HCT116 (cell line): ENCODE data around the gene NUP188. TPM values are rescaled to one million over a fixed set of nuclear protein-coding genes. Genes with fewer than 3 reads are reported as not detected.
A peak's percentile ranks its signal among the peaks of the same experiment; 100 is the strongest.

Experiments
- ATAC-seq: fragments of 200-7000 bp; cut with Tn5 transposase; 2 replicates; pipeline ENCODE4 v1.9.1; 2020; ENCODE audit warnings: mild to moderate bottlenecking, moderate library complexity
- BruUV-seq: library from RNA; stranded (reverse); fragments of 400-500 nt; replicated peaks from 2 replicates; lab custom pipeline; 2021; lab: Mats Ljungman, UMichigan
- CTCF ChIA-PET: fragments of 300-600 bp; sonication (Branson Sonifier 250); formaldehyde crosslinking; loops from one replicate; lab custom pipeline; 2021; ENCODE audit warnings: antibody characterized with exemption; lab: Charles Lee
- POLR2A ChIA-PET: fragments of 300-600, 350-600 bp; sonication (Branson Sonifier 250); formaldehyde crosslinking; loops from one replicate; lab custom pipeline; 2021; ENCODE audit warnings: antibody characterized with exemption; lab: Charles Lee
- RAD21 ChIA-PET, 2 experiments: fragments of 300-600 bp; sonication (Branson Sonifier 250); formaldehyde crosslinking; loops; one replicate each; lab custom pipeline; 2023; ENCODE audit warnings: low total read pairs in 2 of 2; ENCODE audit not compliant: uncharacterized antibody in 2 of 2, unreplicated experiment in 2 of 2, low non-redundant PET in 1 of 2; lab: Charles Lee
- DNase-seq: peaks from one replicate; pipeline ENCODE4 v3.0.0-alpha.2; 2010; ENCODE audit warnings: low read depth, low spot score
- H2AFZ ChIP-seq: fragments of 200-600 bp; shearing (Covaris generic), sonication (generic); 2 replicates; pipeline ENCODE4 v1.6.1; 2017; ENCODE audit warnings: low read depth, mixed run types, mixed read lengths, antibody characterized with exemption, low read length; ENCODE audit not compliant: poor library complexity, severe bottlenecking
- H3K27ac ChIP-seq: 2 replicates; pipeline ENCODE4 v1.5.1; 2012; ENCODE audit warnings: low read depth, low read length
- H3K27me3 ChIP-seq: fragments of 200-600 bp; sonication (generic); 2 replicates; pipeline ENCODE4 v1.6.1; 2016; ENCODE audit warnings: mixed run types, low read length, mixed read lengths; ENCODE audit not compliant: insufficient read depth
- H3K36me3 ChIP-seq, 2 experiments: fragments of 200-500 bp in 1 of 2; fragments of 200-600 bp in 1 of 2; sonication (Bioruptor generic) in 1 of 2; sonication (generic) in 1 of 2; 2 replicates each; pipeline versions ENCODE4 v1.5.1 to v1.6.1; 2014 to 2016; ENCODE audit warnings: low read length in 2 of 2, inconsistent platforms in 1 of 2, mixed read lengths in 1 of 2, mixed run types in 1 of 2; ENCODE audit not compliant: insufficient read depth in 2 of 2, control insufficient read depth in 1 of 2
- H3K4me1 ChIP-seq, 2 experiments: fragments of 200-600 bp in 1 of 2; sonication (generic) in 1 of 2; 2 replicates each; pipeline versions ENCODE4 v1.5.1 to v1.6.1; 2012 to 2017; ENCODE audit warnings: low read length in 2 of 2, inconsistent platforms in 1 of 2, mild to moderate bottlenecking in 1 of 2, mixed read lengths in 1 of 2, mixed run types in 1 of 2, moderate library complexity in 1 of 2; ENCODE audit not compliant: insufficient read depth in 2 of 2, control insufficient read depth in 1 of 2
- H3K4me2 ChIP-seq: fragments of 200-600 bp; sonication (generic); 2 replicates; pipeline ENCODE4 v1.6.1; 2017; ENCODE audit warnings: mixed run types, low read length, mixed read lengths
- H3K4me3 ChIP-seq, 2 experiments: fragments of 200-600 bp in 1 of 2; sonication (generic) in 1 of 2; replicated peaks in 1 of 2; 2 replicates each; pipeline ENCODE4 v1.5.1; 2011 to 2016; ENCODE audit warnings: low read length in 2 of 2, control low read depth in 1 of 2, low read depth in 1 of 2, mild to moderate bottlenecking in 1 of 2, mixed read lengths in 1 of 2, mixed run types in 1 of 2
- H3K79me2 ChIP-seq: fragments of 200-600 bp; sonication (generic); 2 replicates; pipeline ENCODE4 v1.6.1; 2017; ENCODE audit warnings: mild to moderate bottlenecking, mixed run types, low read length, moderate library complexity, mixed read lengths; ENCODE audit not compliant: insufficient read depth
- H3K9ac ChIP-seq: fragments of 200-600 bp; sonication (generic); 2 replicates; pipeline ENCODE4 v1.6.1; 2016; ENCODE audit warnings: low read length, mixed read lengths
- H3K9me2 ChIP-seq: fragments of 200-600 bp; sonication (generic), shearing (Covaris generic); 2 replicates; pipeline ENCODE4 v1.6.1; 2017; ENCODE audit warnings: mixed run types, mild to moderate bottlenecking, moderate library complexity; ENCODE audit not compliant: insufficient read depth
- H3K9me3 ChIP-seq, 2 experiments: fragments of 200-500 bp in 1 of 2; fragments of 200-600 bp in 1 of 2; sonication (Bioruptor generic) in 1 of 2; sonication (generic) in 1 of 2; 2 replicates each; pipeline ENCODE4 v1.6.1; 2014 to 2017; ENCODE audit warnings: low read length in 2 of 2, mixed read lengths in 2 of 2, inconsistent platforms in 1 of 2, low read depth in 1 of 2, mild to moderate bottlenecking in 1 of 2, mixed run types in 1 of 2, moderate library complexity in 1 of 2; ENCODE audit not compliant: control insufficient read depth in 1 of 2, insufficient read depth in 1 of 2
- H4K20me1 ChIP-seq: fragments of 200-600 bp; sonication (generic), shearing (Covaris generic); 2 replicates; pipeline ENCODE4 v1.6.1; 2017; ENCODE audit warnings: mixed run types, mild to moderate bottlenecking, moderate library complexity; ENCODE audit not compliant: insufficient read depth
- CBX3 ChIP-seq: IDR thresholded peaks from 2 replicates; pipeline ENCODE4 v1.6.1; 2012; ENCODE audit warnings: low read depth
- CEBPB ChIP-seq: IDR thresholded peaks from 2 replicates; pipeline ENCODE4 v1.6.1; 2012; ENCODE audit warnings: low read depth
- CTCF ChIP-seq, 3 experiments: fragments of 200-600 bp in 1 of 3; sonication (generic) in 1 of 3; IDR thresholded peaks in 2 of 3; conservative IDR thresholded peaks in 1 of 3; 2 replicates each; pipeline ENCODE4 v1.5.1; 2012 to 2017; ENCODE audit warnings: low read depth in 2 of 3, low read length in 2 of 3, antibody characterized with exemption in 1 of 3, borderline replicate concordance in 1 of 3, control low read depth in 1 of 3, mild to moderate bottlenecking in 1 of 3, mixed read lengths in 1 of 3, mixed run types in 1 of 3, moderate library complexity in 1 of 3; ENCODE audit not compliant: insufficient read depth in 1 of 3
- EZH2 ChIP-seq: fragments of 200-600 bp; sonication (generic); IDR thresholded peaks from 2 replicates; pipeline ENCODE4 v1.6.1; 2017; ENCODE audit warnings: antibody characterized with exemption, mixed run types
- EZH2phosphoT487 ChIP-seq: fragments of 200-600 bp; IDR thresholded peaks from 2 replicates; pipeline ENCODE4 v1.6.1; 2018; ENCODE audit warnings: antibody characterized with exemption, borderline replicate concordance
- JUND ChIP-seq: IDR thresholded peaks from 2 replicates; pipeline ENCODE4 v1.6.1; 2012
- POLR2A ChIP-seq: IDR thresholded peaks from 2 replicates; pipeline ENCODE4 v1.7.0; 2011; ENCODE audit warnings: borderline replicate concordance; ENCODE audit not compliant: insufficient read depth, insufficient read length; ENCODE audit errors: extremely low read depth
- POLR2AphosphoS5 ChIP-seq: IDR thresholded peaks from 2 replicates; pipeline ENCODE4 v1.6.1; 2011; ENCODE audit warnings: mild to moderate bottlenecking, low read depth, low read length, moderate library complexity
- SRF ChIP-seq: IDR thresholded peaks from 2 replicates; pipeline ENCODE4 v1.6.1; 2012; ENCODE audit warnings: low read depth
- YY1 ChIP-seq: IDR thresholded peaks from 2 replicates; pipeline ENCODE4 v1.6.1; 2011; ENCODE audit warnings: low read length, low read depth, moderate library complexity, mild to moderate bottlenecking; ENCODE audit not compliant: insufficient replicate concordance; ENCODE audit errors: extremely low read depth
- ZFX ChIP-seq: fragments of 450-650 bp; IDR thresholded peaks from 2 replicates; pipeline ENCODE4 v1.6.1; 2017
- ZNF274 ChIP-seq: fragments of 200-500 bp; sonication (Bioruptor generic); IDR thresholded peaks from 2 replicates; pipeline ENCODE4 v1.6.1; 2014; ENCODE audit warnings: mild to moderate bottlenecking, low read depth, low read length, inconsistent platforms
- intact Hi-C: fragments of 100-400 bp; cut with micrococcal nuclease; formaldehyde crosslinking; loops from 2 replicates; pipeline ENCODE4 v1.10.0; 2022
- total RNA-seq: library from RNA; stranded (reverse); gene quantifications from one replicate; pipeline ENCODE4 v1.2.1, GENCODE V29; 2021; ENCODE audit not compliant: unreplicated experiment
- TF ChIP-seq, protein P1 (sequence below): IDR thresholded peaks from 2 replicates; pipeline ENCODE4 v1.6.1; 2012
- TF ChIP-seq, protein P2 (sequence below): IDR thresholded peaks from 2 replicates; pipeline ENCODE4 v1.6.1; 2012
- TF ChIP-seq, protein P3 (sequence below): IDR thresholded peaks from 2 replicates; pipeline ENCODE4 v1.6.1; 2012; ENCODE audit warnings: low read depth

Gene NUP188
- total RNA-seq, 1 experiment from 2014 or later: 115 TPM

DNA sequence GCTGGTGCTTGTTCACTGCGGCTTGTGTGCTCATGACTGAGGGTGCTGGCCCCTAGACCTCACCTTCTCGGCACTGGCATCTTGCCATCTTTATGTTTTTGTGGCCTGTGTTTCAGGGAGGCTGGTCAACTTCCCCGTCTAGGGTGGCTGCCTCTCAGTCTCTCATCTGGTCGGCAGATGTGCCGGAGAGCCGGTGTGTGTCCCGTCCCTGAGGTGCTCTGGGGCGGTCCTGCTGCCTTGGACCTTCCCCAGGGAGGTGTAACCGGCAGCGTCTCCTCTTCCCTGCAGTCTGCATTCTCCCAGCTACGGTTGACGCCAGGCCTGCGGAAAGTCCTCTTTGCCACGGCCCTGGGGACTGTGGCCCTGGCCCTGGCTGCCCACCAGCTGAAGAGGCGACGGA, 94.5 kb downstream of the NUP188 start:
- no peak overlapping the region for H3K27ac ChIP-seq
- ChIA-PET CTCF (no interaction called here), POLR2A (no interaction called here), RAD21 (no interaction called here)
- H4K20me1 ChIP-seq: no peaks in the 10 kb centered on the region
- no peak overlapping the region for H3K4me2 ChIP-seq
- H3K9me2 ChIP-seq: no peaks in the 10 kb centered on the region
- H3K4me1 ChIP-seq: peaks cover 9 to 10% of the 10 kb centered on the region in 2 experiments; a peak in 2 of 4 replicates
- no peak for ATAC-seq
- no peak overlapping the region for H3K9ac ChIP-seq
- H3K36me3 ChIP-seq: peaks cover 0 to 4% of the 10 kb centered on the region in 2 experiments; a peak in 1 of 4 replicates
- intact Hi-C loops: no loop called here
- no peaks in the 10 kb centered on the region for H3K9me3 ChIP-seq
- H3K79me2 ChIP-seq: no peaks in the 10 kb centered on the region; the same call in 1 of the 2 replicates
- no peak for DNase-seq
- H3K4me3 ChIP-seq: no peak overlapping the region
- H2AFZ ChIP-seq: no peak overlapping the region
- BruUV-seq: no TSS peak
- H3K27me3 ChIP-seq: no peaks in the 10 kb centered on the region
- no peak for TF ChIP-seq POLR2AphosphoS5
- TF ChIP-seq, all 23 proteins: peak for 0

GRCh38 chr9:129052592-129052991, 105.1 kb downstream of the NUP188 start:
- Histone ChIP-seq H3K27ac (peak overlapping the region; percentile 53), H3K79me2 (no peaks in the 10 kb centered on the region), H3K9me2 (no peaks in the 10 kb centered on the region), H4K20me1 (no peaks in the 10 kb centered on the region), H3K27me3 (no peaks in the 10 kb centered on the region), H3K4me1 (peaks cover 14 to 17% of the 10 kb centered on the region in 2 experiments), H3K9me3 (no peaks in the 10 kb centered on the region), H3K9ac (peak overlapping the region; percentile 17; the same call in 1 of the 2 replicates), H3K36me3 (no peaks in the 10 kb centered on the region; a peak in 1 of 4 replicates), H2AFZ (no peak overlapping the region), H3K4me2 (peak overlapping the region; percentile 57), H3K4me3 (no peak overlapping the region; a peak in 1 of 4 replicates)
- intact Hi-C loops: no loop called here
- CTCF ChIA-PET: no interaction called here
- no TSS peak for BruUV-seq
- ATAC-seq: peak; percentile 89
- RAD21 ChIA-PET: no interaction called here
- peak; percentile 72 for DNase-seq
- POLR2A ChIA-PET: interaction anchor here (0.6 kb wide), 1 partner anchor 102 kb away, joined by 5 read pairs; no protein-coding TSS in a partner anchor
- TF ChIP-seq CEBPB (0 out of 2 replicates have a peak, but pooled peaks have one; percentile 42), EZH2phosphoT487 (no peak), ZNF274 (no peak), POLR2AphosphoS5 (peak; percentile 49), JUND (peak; percentile 39; the same call in 1 of the 2 replicates), CTCF (IDR thresholded peaks at IDR 0.05 in 2 of 3, conservative IDR thresholded peaks at IDR 0.05 in 1 of 3; ENCODE audit: borderline replicate concordance in 1 of 3, insufficient read depth in 1 of 3, low read depth in 2 of 3, low read length in 2 of 3) (no peak), POLR2A (no peak), ZFX (no peak), CBX3 (no peak), YY1 (no peak), SRF (no peak), EZH2 (no peak)
- TF ChIP-seq, protein P1, sequence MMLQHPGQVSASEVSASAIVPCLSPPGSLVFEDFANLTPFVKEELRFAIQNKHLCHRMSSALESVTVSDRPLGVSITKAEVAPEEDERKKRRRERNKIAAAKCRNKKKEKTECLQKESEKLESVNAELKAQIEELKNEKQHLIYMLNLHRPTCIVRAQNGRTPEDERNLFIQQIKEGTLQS: no peak
- TF ChIP-seq, protein P2, sequence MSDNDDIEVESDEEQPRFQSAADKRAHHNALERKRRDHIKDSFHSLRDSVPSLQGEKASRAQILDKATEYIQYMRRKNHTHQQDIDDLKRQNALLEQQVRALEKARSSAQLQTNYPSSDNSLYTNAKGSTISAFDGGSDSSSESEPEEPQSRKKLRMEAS: peak; percentile 81
- TF ChIP-seq, protein P3, sequence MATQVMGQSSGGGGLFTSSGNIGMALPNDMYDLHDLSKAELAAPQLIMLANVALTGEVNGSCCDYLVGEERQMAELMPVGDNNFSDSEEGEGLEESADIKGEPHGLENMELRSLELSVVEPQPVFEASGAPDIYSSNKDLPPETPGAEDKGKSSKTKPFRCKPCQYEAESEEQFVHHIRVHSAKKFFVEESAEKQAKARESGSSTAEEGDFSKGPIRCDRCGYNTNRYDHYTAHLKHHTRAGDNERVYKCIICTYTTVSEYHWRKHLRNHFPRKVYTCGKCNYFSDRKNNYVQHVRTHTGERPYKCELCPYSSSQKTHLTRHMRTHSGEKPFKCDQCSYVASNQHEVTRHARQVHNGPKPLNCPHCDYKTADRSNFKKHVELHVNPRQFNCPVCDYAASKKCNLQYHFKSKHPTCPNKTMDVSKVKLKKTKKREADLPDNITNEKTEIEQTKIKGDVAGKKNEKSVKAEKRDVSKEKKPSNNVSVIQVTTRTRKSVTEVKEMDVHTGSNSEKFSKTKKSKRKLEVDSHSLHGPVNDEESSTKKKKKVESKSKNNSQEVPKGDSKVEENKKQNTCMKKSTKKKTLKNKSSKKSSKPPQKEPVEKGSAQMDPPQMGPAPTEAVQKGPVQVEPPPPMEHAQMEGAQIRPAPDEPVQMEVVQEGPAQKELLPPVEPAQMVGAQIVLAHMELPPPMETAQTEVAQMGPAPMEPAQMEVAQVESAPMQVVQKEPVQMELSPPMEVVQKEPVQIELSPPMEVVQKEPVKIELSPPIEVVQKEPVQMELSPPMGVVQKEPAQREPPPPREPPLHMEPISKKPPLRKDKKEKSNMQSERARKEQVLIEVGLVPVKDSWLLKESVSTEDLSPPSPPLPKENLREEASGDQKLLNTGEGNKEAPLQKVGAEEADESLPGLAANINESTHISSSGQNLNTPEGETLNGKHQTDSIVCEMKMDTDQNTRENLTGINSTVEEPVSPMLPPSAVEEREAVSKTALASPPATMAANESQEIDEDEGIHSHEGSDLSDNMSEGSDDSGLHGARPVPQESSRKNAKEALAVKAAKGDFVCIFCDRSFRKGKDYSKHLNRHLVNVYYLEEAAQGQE: no peak
